Parathyroid adenoma (tissue), 2 donors: ENCODE measurements around the gene TMC4.
"Not testable (repeated sequence)": the region's sequence is repeated elsewhere in the genome, so short reads cannot be mapped to it uniquely, and the experiment has no call there.

Experiments used
- H2AFZ ChIP-seq: fragments of 300-600 bp; sonication (generic); one replicate; pipeline ENCODE4 v1.7.0; 2017; ENCODE audit warnings: antibody characterized with exemption, mild to moderate bottlenecking
- H3K27ac ChIP-seq: fragments of 300-600 bp; sonication (generic); one replicate; pipeline ENCODE4 v1.7.0; 2017
- H3K27me3 ChIP-seq: fragments of 300-600 bp; sonication (generic); one replicate; pipeline ENCODE4 v1.7.0; 2017; ENCODE audit warnings: low read length; ENCODE audit not compliant: control insufficient read depth, insufficient read depth
- H3K36me3 ChIP-seq: fragments of 300-600 bp; sonication (generic); one replicate; pipeline ENCODE4 v1.7.0; 2017; ENCODE audit warnings: low read length; ENCODE audit not compliant: control insufficient read depth, insufficient read depth
- H3K4me1 ChIP-seq: fragments of 300-600 bp; sonication (generic); one replicate; pipeline ENCODE4 v1.7.0; 2017; ENCODE audit warnings: control low read depth
- H3K4me2 ChIP-seq: fragments of 300-600 bp; sonication (generic); one replicate; pipeline ENCODE4 v1.7.0; 2017; ENCODE audit warnings: low read length
- H3K4me3 ChIP-seq: fragments of 300-600 bp; sonication (generic); one replicate; pipeline ENCODE4 v1.7.0; 2017; ENCODE audit warnings: low read depth, low read length
- H3K79me2 ChIP-seq: fragments of 300-600 bp; sonication (generic); one replicate; pipeline ENCODE4 v1.7.0; 2017; ENCODE audit warnings: control low read depth
- H3K9ac ChIP-seq: fragments of 300-600 bp; sonication (generic); one replicate; pipeline ENCODE4 v1.7.0; 2017; ENCODE audit warnings: mild to moderate bottlenecking
- H3K9me3 ChIP-seq: fragments of 300-600 bp; sonication (generic); one replicate; pipeline ENCODE4 v1.7.0; 2017; ENCODE audit warnings: low read length; ENCODE audit not compliant: control insufficient read depth
- CTCF ChIP-seq: fragments of 300-600 bp; sonication (generic); IDR thresholded peaks from one replicate; pipeline ENCODE4 v1.7.0; 2017; ENCODE audit warnings: antibody characterized with exemption, mild to moderate bottlenecking
- donor health status: primary hyperparathyroidism.

The TMC4 gene

GRCh38 chr19:54216869-54217268 lies 43.9 kb upstream of the TMC4 start:
- Histone ChIP-seq H3K9me3 (no peaks in the 10 kb centered on the region), H3K79me2 (no peaks in the 10 kb centered on the region), H3K9ac (no peak overlapping the region), H2AFZ (no peak overlapping the region), H3K4me3 (no peak overlapping the region), H3K4me2 (no peak overlapping the region), H3K27ac (no peak overlapping the region), H3K27me3 (no peaks in the 10 kb centered on the region), H3K4me1 (no peaks in the 10 kb centered on the region), H3K36me3 (no peaks in the 10 kb centered on the region)
- TF ChIP-seq CTCF = no peak

- H2AFZ ChIP-seq, H3K9ac ChIP-seq, H3K9me3 ChIP-seq, H3K4me3 ChIP-seq, H3K4me1 ChIP-seq, H3K4me2 ChIP-seq, H3K27me3 ChIP-seq, H3K27ac ChIP-seq, H3K36me3 ChIP-seq, H3K79me2 ChIP-seq: not testable (repeated sequence)
Observed at GRCh38 chr19:54214734-54215133, 41.8 kb upstream of the TMC4 start.

GRCh38 chr19:54214217-54214616 lies 41.3 kb upstream of the TMC4 start:
- H3K9me3 ChIP-seq, H3K36me3 ChIP-seq: not testable (repeated sequence)

DNA sequence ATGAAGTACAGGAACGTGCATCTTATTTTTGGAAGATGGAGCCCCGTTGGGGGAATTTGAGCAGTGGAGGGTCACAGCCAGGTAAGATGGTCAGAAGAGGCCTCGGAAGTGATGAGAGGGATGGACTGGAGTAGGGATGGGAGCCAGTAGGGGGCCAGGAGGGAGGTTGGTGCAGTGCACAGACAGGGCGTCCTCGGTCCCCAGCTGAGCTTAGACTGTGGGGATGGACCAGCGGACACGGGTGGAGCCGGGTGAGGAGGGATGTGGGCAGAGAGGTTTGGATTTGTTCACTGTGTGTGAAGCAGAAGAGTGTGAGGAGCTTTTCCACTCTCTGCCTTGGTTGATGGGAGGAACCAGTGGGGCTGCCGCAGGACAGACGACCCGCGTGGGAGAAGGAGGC lies 38.3 kb upstream of the TMC4 start:
- no peak overlapping the region for H3K9ac ChIP-seq
- no peak overlapping the region for H2AFZ ChIP-seq

More at GRCh38 chr19:54214217-54214616, 41.3 kb upstream of the TMC4 start:
- not testable (repeated sequence) for H3K27ac ChIP-seq, H3K27me3 ChIP-seq, H3K4me2 ChIP-seq, H3K4me3 ChIP-seq, H3K9ac ChIP-seq, H3K4me1 ChIP-seq, H3K79me2 ChIP-seq, H2AFZ ChIP-seq

GRCh38 chr19:54209811-54210494 lies 37.0 kb upstream of the TMC4 start:
- peaks cover 15% of the 10 kb centered on the region for H3K79me2 ChIP-seq
- H3K36me3 ChIP-seq = no peaks in the 10 kb centered on the region
- no peak overlapping the region for H3K4me3 ChIP-seq
- no peak overlapping the region for H3K9ac ChIP-seq
- H3K4me1 ChIP-seq = peaks cover 5% of the 10 kb centered on the region
- H2AFZ ChIP-seq = no peak overlapping the region
- TF ChIP-seq CTCF = no peak
- no peak overlapping the region for H3K4me2 ChIP-seq
- H3K27ac ChIP-seq = no peak overlapping the region
- H3K9me3 ChIP-seq = no peaks in the 10 kb centered on the region
- H3K27me3 ChIP-seq = no peaks in the 10 kb centered on the region

More for the DNA sequence above, 38.3 kb upstream of the TMC4 start:
- TF ChIP-seq CTCF = no peak
- Histone ChIP-seq H3K79me2 (peaks cover 8% of the 10 kb centered on the region), H3K4me3 (no peak overlapping the region), H3K36me3 (no peaks in the 10 kb centered on the region), H3K4me2 (no peak overlapping the region), H3K27ac (no peak overlapping the region), H3K9me3 (no peaks in the 10 kb centered on the region), H3K27me3 (no peaks in the 10 kb centered on the region), H3K4me1 (no peaks in the 10 kb centered on the region)
